Smooth muscle cell (in vitro differentiated cells): Measurements from ENCODE around the gene TMPRSS13. TPM values are rescaled to one million over a fixed set of nuclear protein-coding genes. Genes with fewer than 3 reads are reported as not detected.

Experiments
- DNase-seq: peaks from one replicate; lab custom pipeline; 2025; ENCODE audit not compliant: unreplicated experiment; lab: John Stamatoyannopoulos, UW
- H2AFZ ChIP-seq: fragments of 200-600 bp; sonication (generic); 2 replicates; pipeline ENCODE4 v1.6.0; 2016; ENCODE audit warnings: antibody characterized with exemption, low read depth, mild to moderate bottlenecking
- H3F3A ChIP-seq: fragments of 200-600 bp; sonication (generic); 2 replicates; pipeline ENCODE4 v1.6.0; 2017; ENCODE audit warnings: antibody characterized with exemption, low read depth
- H3K27ac ChIP-seq: fragments of 200-600 bp; sonication (generic); 2 replicates; pipeline ENCODE4 v1.5.1; 2016; ENCODE audit warnings: low read depth, mild to moderate bottlenecking
- H3K27me3 ChIP-seq: fragments of 200-600 bp; sonication (generic); 2 replicates; pipeline ENCODE4 v1.6.1; 2016; ENCODE audit warnings: low read depth, mild to moderate bottlenecking
- H3K36me3 ChIP-seq: fragments of 200-600 bp; sonication (generic); 2 replicates; pipeline ENCODE4 v1.5.1; 2016; ENCODE audit warnings: low read depth
- H3K4me1 ChIP-seq: fragments of 200-600 bp; sonication (generic); 2 replicates; pipeline ENCODE4 v1.5.1; 2016; ENCODE audit warnings: low read depth
- H3K4me2 ChIP-seq: fragments of 200-600 bp; sonication (generic); 2 replicates; pipeline ENCODE4 v1.6.0; 2016; ENCODE audit warnings: mild to moderate bottlenecking
- H3K4me3 ChIP-seq: fragments of 200-600 bp; sonication (generic); 2 replicates; pipeline ENCODE4 v1.5.1; 2016; ENCODE audit warnings: mild to moderate bottlenecking
- H3K79me2 ChIP-seq: fragments of 200-600 bp; sonication (generic); 2 replicates; pipeline ENCODE4 v1.6.0; 2016; ENCODE audit warnings: low read depth, mild to moderate bottlenecking
- H3K9ac ChIP-seq: fragments of 200-600 bp; sonication (generic); 2 replicates; pipeline ENCODE4 v1.6.0; 2016; ENCODE audit warnings: low read depth
- H3K9me3 ChIP-seq: fragments of 200-600 bp; sonication (generic); replicated peaks from 2 replicates; pipeline ENCODE4 v1.5.1; 2016; ENCODE audit warnings: low read depth
- H4K20me1 ChIP-seq: fragments of 200-600 bp; sonication (generic); 2 replicates; pipeline ENCODE4 v1.6.0; 2016; ENCODE audit warnings: low read depth
- CTCF ChIP-seq: fragments of 200-600 bp; sonication (generic); IDR thresholded peaks from 2 replicates; pipeline ENCODE4 v1.5.1; 2017; ENCODE audit warnings: borderline replicate concordance, mild to moderate bottlenecking, antibody characterized with exemption; ENCODE audit not compliant: insufficient read depth, poor library complexity, severe bottlenecking
- WGBS: methylation state at CpG from one replicate; pipeline ENCODE4 v1.1.7; 2016; ENCODE audit warnings: low lambda C conversion rate; 5-methylcytosine and 5-hydroxymethylcytosine counted together
- polyA plus RNA-seq: library from polyadenylated mRNA; unstranded; fragments of >200 nt; fragmentation: Nextera tagmentation; extraction: Ambion mirVana; gene quantifications from 2 replicates; pipeline ENCODE4 v1.2.1, GENCODE V29; 2016
- total RNA-seq: library from RNA; depleted of rRNA; stranded (reverse); fragments of >200 nt; gene quantifications from 2 replicates; pipeline ENCODE4 v1.2.3, GENCODE V29; 2014

The TMPRSS13 gene
- total and polyA plus RNA-seq, 2 experiments from 2014 or later, result 0.73 to 1.3 TPM

- Histone ChIP-seq H4K20me1 (no peaks in the 10 kb centered on the region), H3K4me2 (no peak overlapping the region), H3K27me3 (no peaks in the 10 kb centered on the region), H3K36me3 (no peaks in the 10 kb centered on the region), H3K79me2 (no peaks in the 10 kb centered on the region), H3K4me1 (peaks cover 7% of the 10 kb centered on the region), H3K27ac (no peak overlapping the region), H2AFZ (no peak overlapping the region), H3K9me3 (no peaks in the 10 kb centered on the region), H3K9ac (no peak overlapping the region), H3K4me3 (no peak overlapping the region), H3F3A (no peaks in the 10 kb centered on the region)
- TF ChIP-seq CTCF, result no peak
- 89% methylated on average over 20 of the region's 20 CpGs for WGBS
- DNase-seq, result no peak
Observed at GRCh38 chr11:117909611-117910382, 19.4 kb downstream of the TMPRSS13 start.

- no peaks in the 10 kb centered on the region for H4K20me1 ChIP-seq
- H3F3A ChIP-seq, result no peaks in the 10 kb centered on the region
- H3K4me2 ChIP-seq, result no peak overlapping the region
- no peak overlapping the region for H3K9ac ChIP-seq
- H3K4me3 ChIP-seq, result no peak overlapping the region
- DNase-seq, result no peak
- H3K36me3 ChIP-seq, result no peaks in the 10 kb centered on the region
- no peak overlapping the region for H2AFZ ChIP-seq
- no peaks in the 10 kb centered on the region for H3K9me3 ChIP-seq
- WGBS, result 56% methylated on average over 4 of the region's 4 CpGs
- no peaks in the 10 kb centered on the region for H3K79me2 ChIP-seq
- peaks cover 7% of the 10 kb centered on the region for H3K4me1 ChIP-seq
- no peak for TF ChIP-seq CTCF
- no peaks in the 10 kb centered on the region for H3K27me3 ChIP-seq
- no peak overlapping the region for H3K27ac ChIP-seq
Observed at GRCh38 chr11:117908959-117909610, 20.1 kb downstream of the TMPRSS13 start.

- H3K4me1 ChIP-seq, result peaks cover 7% of the 10 kb centered on the region
- WGBS, result 84% methylated on average over 17 of the region's 17 CpGs
- no peak for DNase-seq
- no peaks in the 10 kb centered on the region for H3K27me3 ChIP-seq
- H3K79me2 ChIP-seq, result no peaks in the 10 kb centered on the region
- H2AFZ ChIP-seq, result no peak overlapping the region
- H4K20me1 ChIP-seq, result no peaks in the 10 kb centered on the region
- TF ChIP-seq CTCF, result no peak
- no peaks in the 10 kb centered on the region for H3K9me3 ChIP-seq
- H3K4me3 ChIP-seq, result no peak overlapping the region
- peak overlapping the region; percentile 80 for H3K4me2 ChIP-seq
- no peaks in the 10 kb centered on the region for H3K36me3 ChIP-seq
- peak overlapping the region; percentile 87 for H3K27ac ChIP-seq
- no peaks in the 10 kb centered on the region for H3F3A ChIP-seq
- H3K9ac ChIP-seq, result peak overlapping the region; percentile 80
Observed at GRCh38 chr11:117908109-117908895, 20.9 kb downstream of the TMPRSS13 start.
